IPS DF 19.7 (cell line): ENCODE data around the gene HSFX4.
"Not testable (repeated sequence)": the region's sequence is repeated elsewhere in the genome, so short reads cannot be mapped to it uniquely, and the experiment has no call there.

Experiments
- DNase-seq: peaks from one replicate; pipeline ENCODE4 v3.0.0-alpha.2; 2013; ENCODE audit warnings: low read depth, low spot score

HSFX4 gene

DNA sequence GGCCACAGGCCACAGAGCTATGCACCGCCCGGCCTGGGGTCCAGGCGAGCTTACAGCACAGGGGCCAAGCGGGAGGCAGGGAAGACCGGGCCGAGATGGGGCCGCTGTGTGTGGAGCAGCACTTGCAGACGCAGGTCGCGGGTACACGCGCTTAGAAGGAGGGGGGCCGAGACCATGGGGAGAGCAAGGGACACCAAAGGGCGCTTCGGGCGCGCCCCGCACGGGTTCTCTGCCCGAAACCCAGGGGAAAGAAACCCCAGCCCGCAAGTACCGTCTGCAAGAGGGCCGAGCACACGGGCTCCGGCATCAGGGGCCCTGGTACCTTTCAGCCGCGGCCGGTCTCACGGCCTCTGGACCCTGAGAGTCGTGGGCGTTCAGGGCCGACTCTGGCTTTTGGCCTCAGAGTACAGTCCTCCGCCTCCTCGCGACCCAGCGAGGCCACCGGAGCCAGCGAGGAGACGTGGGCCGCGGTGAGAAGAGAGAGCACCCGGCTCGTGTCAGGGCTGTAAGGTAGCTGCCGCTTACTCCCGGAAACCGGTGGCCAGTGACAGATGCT lies 8.6 kb downstream of the HSFX4 start:
- DNase-seq, result no peak

- DNase-seq, result peak; percentile 86
Measured at GRCh38 chrX:149938427-149938880, 9.1 kb downstream of the HSFX4 start, which contains the start of gene EOLA2. TSS of gene EOLA2 (minus strand) at chrX:149938491. CDS start at chrX:149933874, 4,617 bp downstream.

- DNase-seq, result no peak
Measured at GRCh38 chrX:149938881-149939654, 9.7 kb downstream of the HSFX4 start.

GRCh38 chrX:149939655-149939904 lies 10.2 kb downstream of the HSFX4 start:
- no peak for DNase-seq

DNA sequence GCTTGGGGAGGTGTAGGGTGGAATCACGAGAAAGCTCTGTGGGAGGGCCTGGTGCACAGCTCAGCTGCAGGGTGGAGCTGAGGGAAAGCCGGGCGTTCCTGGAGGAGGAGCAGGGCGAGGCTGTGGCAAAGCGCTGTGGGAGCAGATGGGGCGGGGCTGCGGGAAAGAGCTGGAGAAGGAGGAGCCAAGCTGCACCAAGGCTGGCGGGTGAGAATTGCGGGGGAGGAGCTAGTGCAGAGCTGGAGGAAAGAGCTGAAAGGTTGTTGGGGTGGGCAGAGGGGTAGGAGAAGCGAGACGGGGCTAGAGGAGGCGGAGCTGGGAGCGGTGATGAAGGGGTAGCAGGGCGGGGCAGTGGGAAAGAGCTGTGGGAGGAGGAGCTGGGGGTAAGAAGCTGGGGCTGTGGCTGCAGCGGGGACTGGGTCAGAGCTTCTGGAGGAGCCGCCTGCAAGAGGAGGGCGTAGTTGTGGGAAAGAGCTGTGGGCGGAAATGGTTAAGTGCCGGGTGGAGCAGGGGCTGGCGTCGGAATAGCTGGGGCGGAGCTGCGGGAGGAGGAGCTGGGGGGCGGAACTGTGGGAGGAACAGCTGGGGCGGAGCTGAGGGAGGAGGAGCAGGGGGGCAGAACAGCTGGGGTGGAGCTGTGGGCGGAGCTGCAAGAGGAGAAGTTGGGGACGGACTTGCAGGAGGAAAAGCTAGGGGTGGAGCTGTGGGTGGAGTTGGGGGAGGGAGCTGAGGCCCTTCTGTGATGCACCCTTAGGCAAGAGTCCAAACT lies 10.7 kb downstream of the HSFX4 start:
- peak; percentile 76 for DNase-seq

GRCh38 chrX:149940674-149941024 lies 11.3 kb downstream of the HSFX4 start:
- not testable (repeated sequence) for DNase-seq

DNA sequence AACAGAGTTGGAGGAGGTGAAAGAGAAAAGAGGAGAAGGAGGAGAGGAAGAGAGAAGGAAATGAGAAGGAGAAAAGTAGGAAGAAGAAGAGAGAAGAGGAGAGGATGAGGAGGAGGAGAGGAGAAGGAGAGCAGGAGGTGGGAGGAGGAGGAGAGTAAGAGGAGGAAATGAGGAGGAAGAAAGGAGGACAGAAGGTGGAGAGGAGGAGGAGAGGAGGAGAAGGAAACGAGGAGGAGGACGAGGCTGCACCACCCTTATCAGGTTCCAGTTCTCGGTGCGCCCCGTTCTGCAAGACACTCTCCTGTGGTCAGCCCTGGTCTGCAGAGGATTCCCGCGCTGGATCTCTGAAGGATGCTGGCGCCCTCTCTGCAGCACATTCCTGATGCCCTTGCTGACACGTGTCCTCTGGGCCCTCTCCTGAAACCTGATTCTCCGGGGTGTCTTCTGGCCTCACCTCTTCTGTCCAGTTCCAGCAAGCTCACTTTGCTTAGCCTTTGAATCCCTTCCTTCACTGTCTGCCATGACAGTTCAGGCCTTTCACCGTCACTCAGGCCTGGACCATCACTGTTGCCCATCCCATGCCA lies 15.8 kb downstream of the HSFX4 start:
- not testable (repeated sequence) for DNase-seq

GRCh38 chrX:149945820-149946219 lies 16.4 kb downstream of the HSFX4 start:
- not testable (repeated sequence) for DNase-seq

DNA sequence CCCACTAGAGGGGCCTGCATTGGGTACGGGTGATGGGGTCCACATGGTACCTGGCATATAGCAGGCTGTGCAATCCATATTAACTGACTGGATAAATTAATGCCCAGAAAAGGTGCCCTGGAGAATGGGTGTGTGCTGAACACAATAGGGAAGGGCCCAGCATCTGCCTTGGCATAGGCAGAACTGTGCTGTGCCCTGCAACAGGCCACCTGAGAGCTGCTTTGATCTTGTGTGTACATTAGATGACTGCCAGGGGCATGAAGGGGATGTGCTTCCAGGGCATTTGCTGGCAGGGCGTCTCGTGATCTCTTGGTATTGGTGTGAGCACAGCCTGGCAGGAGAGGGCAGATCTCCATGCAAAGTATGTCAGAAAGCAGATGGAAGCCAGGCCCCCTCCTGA lies 17.6 kb downstream of the HSFX4 start:
- DNase-seq, result not testable (repeated sequence)

DNA sequence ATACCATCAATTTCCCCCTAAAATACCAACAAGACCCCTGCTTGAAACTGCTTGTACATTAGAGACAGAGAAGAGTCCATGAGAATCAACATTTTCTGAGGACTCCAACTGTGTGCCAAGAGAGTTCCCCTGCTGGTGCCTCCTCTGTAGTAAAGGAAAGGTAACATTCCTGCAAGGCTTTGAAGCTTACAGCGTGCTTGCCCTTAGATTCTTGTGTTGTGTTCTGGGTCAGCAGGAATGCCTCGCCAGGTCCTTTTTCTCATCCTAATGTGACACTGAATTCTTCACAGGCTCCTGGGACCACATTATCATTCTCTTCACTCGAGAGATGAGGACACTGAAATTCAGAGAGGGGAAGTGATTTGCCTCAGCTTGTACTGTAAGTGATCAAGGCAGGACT lies 18.6 kb downstream of the HSFX4 start:
- no peak for DNase-seq

- no peak for DNase-seq
Measured at GRCh38 chrX:149949743-149950436, 20.5 kb downstream of the HSFX4 start.

- DNase-seq, result no peak
Measured at GRCh38 chrX:149950681-149951080, 21.3 kb downstream of the HSFX4 start.

DNA sequence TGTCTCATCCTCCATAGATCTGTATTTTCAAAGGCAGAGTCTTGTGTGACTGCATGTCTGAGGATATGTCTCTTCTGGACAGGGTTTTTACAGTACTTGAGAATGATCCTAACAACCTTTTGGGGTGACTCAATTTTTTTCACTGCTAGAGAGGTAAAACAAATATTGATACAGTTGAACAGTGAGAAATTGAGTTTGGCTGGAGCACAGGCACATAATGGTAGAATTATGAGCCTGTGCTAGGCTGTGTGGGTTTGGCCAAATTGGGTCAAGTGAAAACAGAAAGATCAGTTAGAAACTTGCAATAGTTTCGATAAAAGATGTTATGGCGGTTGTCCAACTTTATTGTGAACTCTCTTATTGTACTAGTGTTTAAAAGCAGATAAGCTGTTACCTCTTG lies 32.2 kb downstream of the HSFX4 start:
- no peak for DNase-seq

- DNase-seq, result no peak
Measured at GRCh38 chrX:149962010-149962409, 32.6 kb downstream of the HSFX4 start.

DNA sequence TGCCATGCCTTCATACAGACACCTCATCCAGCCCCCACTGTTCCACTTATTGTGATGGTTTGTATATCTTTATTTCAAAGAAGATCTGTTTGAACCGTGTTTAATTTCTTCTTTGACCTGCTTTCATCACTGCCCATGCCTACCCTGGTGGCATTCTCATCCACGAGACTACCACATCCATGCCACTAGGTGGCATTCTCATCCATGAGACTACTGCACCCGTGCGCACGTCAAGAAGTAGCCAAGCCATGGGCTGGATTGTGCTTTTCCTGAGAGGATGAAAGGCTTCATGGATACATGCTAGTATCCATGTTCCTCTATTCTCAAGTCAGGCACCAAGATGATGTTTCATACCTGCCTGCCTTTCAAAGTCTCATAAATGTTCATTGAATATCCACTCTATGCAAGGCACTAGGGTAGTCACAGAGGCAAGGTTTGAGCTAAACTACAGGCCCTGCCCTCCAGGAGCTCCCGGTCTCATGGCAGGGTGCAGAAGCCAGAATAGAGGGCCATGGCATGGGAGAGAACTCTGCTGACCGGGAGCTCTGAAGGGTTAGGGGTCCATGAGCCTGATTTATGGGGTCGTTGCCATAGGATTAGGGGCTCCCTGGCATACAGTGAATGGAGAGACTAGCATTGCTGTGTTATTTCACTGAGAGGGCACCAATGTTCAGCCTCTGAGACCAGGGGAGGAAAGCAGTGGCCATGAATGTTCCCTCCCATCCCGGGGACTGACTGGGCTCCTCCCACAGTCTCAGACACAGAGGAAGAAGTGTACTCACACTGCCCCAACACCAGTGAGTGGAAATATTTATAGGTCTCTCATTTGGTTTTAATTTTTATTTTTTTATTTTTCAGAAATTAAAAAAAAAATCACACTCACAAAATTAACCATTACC lies 33.7 kb downstream of the HSFX4 start:
- no peak for DNase-seq

GRCh38 chrX:149979126-149979644 lies 49.8 kb downstream of the HSFX4 start:
- no peak for DNase-seq
